Activated B cell treated with CpG ODN at 0.5 μM for 24 hours (primary cell): ENCODE results near the gene MED29. TPM values are rescaled to one million over a fixed set of nuclear protein-coding genes. Genes with fewer than 3 reads are reported as not detected.
"Not testable (repeated sequence)": the region's sequence is repeated elsewhere in the genome, so short reads cannot be mapped to it uniquely, and the experiment has no call there.

Experiments used
- ATAC-seq: fragments of 200-7000 bp; cut with Tn5 transposase; one replicate; pipeline ENCODE4 v1.10.0; 2021; ENCODE audit warnings: low read depth, mild to moderate bottlenecking, moderate library complexity
- CTCF ChIA-PET: fragments of 350-600 bp; sonication (Branson Sonifier 250); formaldehyde crosslinking; loops from one replicate; lab custom pipeline; 2021; ENCODE audit warnings: antibody characterized with exemption; lab: Charles Lee
- POLR2A ChIA-PET: fragments of 350-600 bp; sonication (Branson Sonifier 250); formaldehyde crosslinking; loops from one replicate; lab custom pipeline; 2021; ENCODE audit warnings: antibody characterized with exemption; lab: Charles Lee
- DNase-seq: peaks from one replicate; pipeline ENCODE4 v3.0.0; 2022
- H3K27ac Mint-ChIP-seq: one replicate; pipeline ENCODE4 v1.8.0; 2020; ENCODE audit warnings: mixed read lengths
- H3K27me3 Mint-ChIP-seq: one replicate; pipeline ENCODE4 v1.8.0; 2021; ENCODE audit warnings: mixed read lengths
- H3K36me3 Mint-ChIP-seq: one replicate; pipeline ENCODE4 v1.8.0; 2021; ENCODE audit warnings: low read depth, mixed read lengths
- H3K4me1 Mint-ChIP-seq: one replicate; pipeline ENCODE4 v1.8.0; 2021; ENCODE audit warnings: mixed read lengths
- H3K4me3 Mint-ChIP-seq: one replicate; pipeline ENCODE4 v1.8.0; 2020; ENCODE audit warnings: mild to moderate bottlenecking, mixed read lengths
- H3K9me3 Mint-ChIP-seq: one replicate; pipeline ENCODE4 v1.8.0; 2020; ENCODE audit warnings: mixed read lengths
- CTCF ChIP-seq: fragments of 200-600 bp; IDR thresholded peaks from one replicate; pipeline ENCODE4 v1.8.0; 2022; ENCODE audit warnings: antibody characterized with exemption, mild to moderate bottlenecking
- intact Hi-C: fragments of 100-400 bp; cut with micrococcal nuclease; formaldehyde crosslinking; loops from one replicate; pipeline ENCODE4 v1.15.1; 2024
- total RNA-seq: library from RNA; stranded (reverse); gene quantifications from 2 replicates; pipeline ENCODE4 v1.2.3, GENCODE V29; 2022

MED29 gene
- total RNA-seq, 1 donor from 2014 or later: 39.0 TPM

- Mint-ChIP-seq H3K27me3 (no peaks in the 10 kb centered on the region), H3K4me3 (no peak overlapping the region), H3K4me1 (no peaks in the 10 kb centered on the region), H3K36me3 (peaks cover 82% of the 10 kb centered on the region), H3K27ac (no peak overlapping the region), H3K9me3 (no peaks in the 10 kb centered on the region)
- ATAC-seq (no peak), DNase-seq (no peak)
- ChIA-PET POLR2A (no interaction called here), CTCF (interaction anchor here (1.1 kb wide), 1 partner anchor 24 kb away, joined by 3 read pairs; no protein-coding TSS in a partner anchor)
- intact Hi-C loops: no loop called here
- no peak for TF ChIP-seq CTCF
These were observed 13.5 kb upstream of the MED29 start for GRCh38 chr19:39377373-39378362.

GRCh38 chr19:39379366-39379765 lies 11.8 kb upstream of the MED29 start:
- H3K9me3 Mint-ChIP-seq, H3K27me3 Mint-ChIP-seq, H3K27ac Mint-ChIP-seq, DNase-seq, ATAC-seq, H3K4me1 Mint-ChIP-seq, H3K4me3 Mint-ChIP-seq, POLR2A ChIA-PET, CTCF ChIA-PET, intact Hi-C loops: not testable (repeated sequence)
- peaks cover 92% of the 10 kb centered on the region for H3K36me3 Mint-ChIP-seq

- H3K9me3 Mint-ChIP-seq: no peaks in the 10 kb centered on the region
- no peak for DNase-seq
- no peak for ATAC-seq
- H3K36me3 Mint-ChIP-seq: peaks cover 93% of the 10 kb centered on the region
- no peaks in the 10 kb centered on the region for H3K4me1 Mint-ChIP-seq
- no peak for TF ChIP-seq CTCF
- ChIA-PET CTCF (no interaction called here), POLR2A (no interaction called here)
- intact Hi-C loops: no loop called here
- H3K27ac Mint-ChIP-seq: no peak overlapping the region
- H3K27me3 Mint-ChIP-seq: no peaks in the 10 kb centered on the region
- H3K4me3 Mint-ChIP-seq: no peak overlapping the region
These were observed 11.2 kb upstream of the MED29 start for GRCh38 chr19:39379865-39380396.

GRCh38 chr19:39380521-39381502 lies 10.4 kb upstream of the MED29 start:
- Mint-ChIP-seq H3K36me3 (peaks cover 93% of the 10 kb centered on the region), H3K27ac (no peak overlapping the region), H3K9me3 (no peaks in the 10 kb centered on the region), H3K27me3 (no peaks in the 10 kb centered on the region), H3K4me3 (no peak overlapping the region), H3K4me1 (peaks cover 5% of the 10 kb centered on the region)
- ChIA-PET CTCF (no interaction called here), POLR2A (no interaction called here)
- no peak for DNase-seq
- no peak for ATAC-seq
- intact Hi-C loops: no loop called here
- no peak for TF ChIP-seq CTCF

GRCh38 chr19:39381910-39382611 lies 9.1 kb upstream of the MED29 start:
- intact Hi-C loops: no loop called here
- ChIA-PET POLR2A (interaction anchor here (1.7 kb wide), 1 partner anchor 9 kb away, joined by 5 read pairs; the partner anchor contains the start of genes MED29 and PAF1), CTCF (interaction anchor here (0.6 kb wide), 1 partner anchor 16 kb away, joined by 3 read pairs; no protein-coding TSS in a partner anchor)
- DNase-seq (no peak), ATAC-seq (no peak)
- Mint-ChIP-seq H3K27me3 (no peaks in the 10 kb centered on the region), H3K4me1 (peaks cover 5% of the 10 kb centered on the region), H3K9me3 (no peaks in the 10 kb centered on the region), H3K4me3 (no peak overlapping the region), H3K36me3 (peaks cover 94% of the 10 kb centered on the region), H3K27ac (peak overlapping the region; percentile 19)
- no peak for TF ChIP-seq CTCF
